Smooth muscle cell (in vitro differentiated cells): ENCODE measurements around the gene C1QL2. TPM values are rescaled to one million over a fixed set of nuclear protein-coding genes. Genes with fewer than 3 reads are reported as not detected.

Experiments used
- DNase-seq: peaks from one replicate; lab custom pipeline; 2025; ENCODE audit not compliant: unreplicated experiment; lab: John Stamatoyannopoulos, UW
- H2AFZ ChIP-seq: fragments of 200-600 bp; sonication (generic); 2 replicates; pipeline ENCODE4 v1.6.0; 2016; ENCODE audit warnings: antibody characterized with exemption, low read depth, mild to moderate bottlenecking
- H3F3A ChIP-seq: fragments of 200-600 bp; sonication (generic); 2 replicates; pipeline ENCODE4 v1.6.0; 2017; ENCODE audit warnings: antibody characterized with exemption, low read depth
- H3K27ac ChIP-seq: fragments of 200-600 bp; sonication (generic); 2 replicates; pipeline ENCODE4 v1.5.1; 2016; ENCODE audit warnings: low read depth, mild to moderate bottlenecking
- H3K27me3 ChIP-seq: fragments of 200-600 bp; sonication (generic); 2 replicates; pipeline ENCODE4 v1.6.1; 2016; ENCODE audit warnings: low read depth, mild to moderate bottlenecking
- H3K36me3 ChIP-seq: fragments of 200-600 bp; sonication (generic); 2 replicates; pipeline ENCODE4 v1.5.1; 2016; ENCODE audit warnings: low read depth
- H3K4me1 ChIP-seq: fragments of 200-600 bp; sonication (generic); 2 replicates; pipeline ENCODE4 v1.5.1; 2016; ENCODE audit warnings: low read depth
- H3K4me2 ChIP-seq: fragments of 200-600 bp; sonication (generic); 2 replicates; pipeline ENCODE4 v1.6.0; 2016; ENCODE audit warnings: mild to moderate bottlenecking
- H3K4me3 ChIP-seq: fragments of 200-600 bp; sonication (generic); 2 replicates; pipeline ENCODE4 v1.5.1; 2016; ENCODE audit warnings: mild to moderate bottlenecking
- H3K79me2 ChIP-seq: fragments of 200-600 bp; sonication (generic); 2 replicates; pipeline ENCODE4 v1.6.0; 2016; ENCODE audit warnings: low read depth, mild to moderate bottlenecking
- H3K9ac ChIP-seq: fragments of 200-600 bp; sonication (generic); 2 replicates; pipeline ENCODE4 v1.6.0; 2016; ENCODE audit warnings: low read depth
- H3K9me3 ChIP-seq: fragments of 200-600 bp; sonication (generic); replicated peaks from 2 replicates; pipeline ENCODE4 v1.5.1; 2016; ENCODE audit warnings: low read depth
- H4K20me1 ChIP-seq: fragments of 200-600 bp; sonication (generic); 2 replicates; pipeline ENCODE4 v1.6.0; 2016; ENCODE audit warnings: low read depth
- WGBS: methylation state at CpG from one replicate; pipeline ENCODE4 v1.1.7; 2016; ENCODE audit warnings: low lambda C conversion rate; 5-methylcytosine and 5-hydroxymethylcytosine counted together
- polyA plus RNA-seq: library from polyadenylated mRNA; unstranded; fragments of >200 nt; fragmentation: Nextera tagmentation; extraction: Ambion mirVana; gene quantifications from 2 replicates; pipeline ENCODE4 v1.2.1, GENCODE V29; 2016
- total RNA-seq: library from RNA; depleted of rRNA; stranded (reverse); fragments of >200 nt; gene quantifications from 2 replicates; pipeline ENCODE4 v1.2.3, GENCODE V29; 2014
- TF ChIP-seq, protein P1 (sequence below): fragments of 200-600 bp; sonication (generic); IDR thresholded peaks from 2 replicates; pipeline ENCODE4 v1.5.1; 2017; ENCODE audit warnings: borderline replicate concordance, mild to moderate bottlenecking, antibody characterized with exemption; ENCODE audit not compliant: insufficient read depth, poor library complexity, severe bottlenecking

The C1QL2 gene
- total and polyA plus RNA-seq, 2 experiments from 2014 or later: not detected

DNA sequence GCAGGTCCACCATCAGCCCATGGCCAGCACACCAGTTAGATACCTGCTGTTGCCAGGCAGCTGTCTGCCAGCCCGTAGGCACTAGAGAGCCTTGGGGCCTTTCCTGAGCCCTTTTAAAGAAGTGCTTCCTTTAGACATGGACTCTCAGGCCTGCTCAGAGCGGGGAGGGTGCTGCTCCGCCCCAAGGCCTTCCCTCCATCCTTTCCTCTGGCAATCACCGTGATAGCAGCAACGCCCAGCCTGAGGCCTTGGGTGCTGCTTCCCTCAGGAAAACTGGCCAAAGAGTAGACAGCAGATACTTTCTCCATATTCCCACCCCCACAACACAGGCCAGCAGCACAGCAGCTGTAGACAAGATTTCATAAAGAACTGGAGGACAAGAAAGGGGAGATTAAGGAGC is 22.3 kb upstream of the C1QL2 start:
- H3K36me3 ChIP-seq: no peaks in the 10 kb centered on the region
- H3K9ac ChIP-seq: no peak overlapping the region
- no peak overlapping the region for H3K4me3 ChIP-seq
- TF ChIP-seq, protein P1, sequence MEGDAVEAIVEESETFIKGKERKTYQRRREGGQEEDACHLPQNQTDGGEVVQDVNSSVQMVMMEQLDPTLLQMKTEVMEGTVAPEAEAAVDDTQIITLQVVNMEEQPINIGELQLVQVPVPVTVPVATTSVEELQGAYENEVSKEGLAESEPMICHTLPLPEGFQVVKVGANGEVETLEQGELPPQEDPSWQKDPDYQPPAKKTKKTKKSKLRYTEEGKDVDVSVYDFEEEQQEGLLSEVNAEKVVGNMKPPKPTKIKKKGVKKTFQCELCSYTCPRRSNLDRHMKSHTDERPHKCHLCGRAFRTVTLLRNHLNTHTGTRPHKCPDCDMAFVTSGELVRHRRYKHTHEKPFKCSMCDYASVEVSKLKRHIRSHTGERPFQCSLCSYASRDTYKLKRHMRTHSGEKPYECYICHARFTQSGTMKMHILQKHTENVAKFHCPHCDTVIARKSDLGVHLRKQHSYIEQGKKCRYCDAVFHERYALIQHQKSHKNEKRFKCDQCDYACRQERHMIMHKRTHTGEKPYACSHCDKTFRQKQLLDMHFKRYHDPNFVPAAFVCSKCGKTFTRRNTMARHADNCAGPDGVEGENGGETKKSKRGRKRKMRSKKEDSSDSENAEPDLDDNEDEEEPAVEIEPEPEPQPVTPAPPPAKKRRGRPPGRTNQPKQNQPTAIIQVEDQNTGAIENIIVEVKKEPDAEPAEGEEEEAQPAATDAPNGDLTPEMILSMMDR: no peak
- H3K4me1 ChIP-seq: no peaks in the 10 kb centered on the region
- no peaks in the 10 kb centered on the region for H4K20me1 ChIP-seq
- no peak overlapping the region for H3K27ac ChIP-seq
- H3K9me3 ChIP-seq: no peaks in the 10 kb centered on the region
- H3K4me2 ChIP-seq: no peak overlapping the region
- no peak for DNase-seq
- WGBS: 86% methylated on average over 5 of the region's 5 CpGs
- H2AFZ ChIP-seq: no peak overlapping the region
- H3K79me2 ChIP-seq: no peaks in the 10 kb centered on the region
- no peaks in the 10 kb centered on the region for H3K27me3 ChIP-seq
- H3F3A ChIP-seq: no peaks in the 10 kb centered on the region

DNA sequence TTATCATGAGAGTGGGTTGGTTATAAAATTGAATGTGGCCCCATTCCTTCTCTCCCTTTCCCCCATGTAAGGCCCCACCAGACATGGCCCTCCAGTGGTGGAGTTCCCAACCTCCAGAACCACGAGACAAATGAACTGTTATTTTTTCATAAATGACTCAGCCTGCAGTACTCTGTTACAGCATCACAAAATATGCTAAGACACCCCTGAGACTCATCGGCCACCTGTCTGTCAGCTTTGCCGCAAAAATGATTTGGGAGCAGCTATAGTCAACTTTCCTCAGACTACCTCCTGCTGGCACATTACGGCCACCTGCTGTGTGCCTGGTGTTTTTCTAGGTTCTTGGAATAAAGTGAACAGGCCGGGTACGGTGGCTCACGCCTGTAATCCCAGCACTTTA is 21.4 kb upstream of the C1QL2 start:
- no peaks in the 10 kb centered on the region for H3K27me3 ChIP-seq
- no peak overlapping the region for H3K4me2 ChIP-seq
- no peak for DNase-seq
- no peaks in the 10 kb centered on the region for H3F3A ChIP-seq
- H3K4me1 ChIP-seq: no peaks in the 10 kb centered on the region
- WGBS: 78% methylated on average over 7 of the region's 7 CpGs
- no peaks in the 10 kb centered on the region for H3K36me3 ChIP-seq
- no peaks in the 10 kb centered on the region for H4K20me1 ChIP-seq
- H2AFZ ChIP-seq: no peak overlapping the region
- TF ChIP-seq, protein P1: no peak
- no peak overlapping the region for H3K4me3 ChIP-seq
- H3K9me3 ChIP-seq: no peaks in the 10 kb centered on the region
- no peaks in the 10 kb centered on the region for H3K79me2 ChIP-seq
- H3K9ac ChIP-seq: no peak overlapping the region
- H3K27ac ChIP-seq: no peak overlapping the region

DNA sequence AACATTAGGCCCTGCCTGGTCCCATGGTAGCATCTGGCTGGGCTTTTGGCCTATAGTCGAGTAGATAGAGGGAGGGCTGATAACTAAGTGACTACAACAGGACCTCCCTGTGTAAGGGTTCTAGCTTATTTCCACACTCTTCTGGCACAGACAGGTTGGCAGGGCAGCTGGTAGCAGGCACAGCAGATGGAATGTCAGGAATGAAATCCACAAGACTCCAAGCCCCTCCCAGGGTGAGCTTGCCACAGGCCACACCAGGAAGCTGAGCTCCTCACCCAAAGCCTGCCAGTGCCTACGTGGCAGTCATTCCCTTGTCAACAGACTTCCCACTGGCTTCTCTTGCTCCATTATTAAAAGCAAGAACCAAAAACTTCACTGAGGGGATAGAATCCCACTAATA is 20.7 kb upstream of the C1QL2 start:
- Histone ChIP-seq H3K27ac (no peak overlapping the region), H3K4me1 (no peaks in the 10 kb centered on the region), H3K4me2 (no peak overlapping the region), H3K27me3 (no peaks in the 10 kb centered on the region), H3K9ac (no peak overlapping the region), H3K79me2 (no peaks in the 10 kb centered on the region), H4K20me1 (no peaks in the 10 kb centered on the region), H3K9me3 (no peaks in the 10 kb centered on the region), H3K4me3 (no peak overlapping the region), H3K36me3 (no peaks in the 10 kb centered on the region), H2AFZ (no peak overlapping the region), H3F3A (no peaks in the 10 kb centered on the region)
- TF ChIP-seq, protein P1: no peak
- 85% methylated on average over 2 of the region's 2 CpGs for WGBS
- DNase-seq: no peak

DNA sequence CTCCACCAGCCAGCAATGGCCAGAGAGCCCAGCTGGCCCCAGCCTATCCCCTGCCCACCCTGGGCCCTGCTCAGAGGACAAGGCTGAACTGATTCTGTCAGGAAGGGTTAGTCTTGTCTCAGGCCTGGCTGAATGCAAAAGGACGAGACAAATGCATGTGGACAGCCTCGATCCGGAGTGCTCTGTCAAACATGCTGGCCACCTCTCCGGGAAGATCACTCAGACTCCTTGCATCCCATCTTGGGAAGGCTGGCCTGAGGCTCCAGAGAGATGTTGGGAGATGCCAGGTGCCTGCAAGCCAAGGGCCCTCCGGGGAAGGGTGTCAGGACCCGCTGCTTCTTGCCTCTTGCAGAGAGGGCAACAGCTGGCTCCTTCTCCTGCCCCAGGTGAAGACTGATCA is 20.2 kb upstream of the C1QL2 start:
- Histone ChIP-seq H3K9ac (no peak overlapping the region), H3K4me1 (no peaks in the 10 kb centered on the region), H3K79me2 (no peaks in the 10 kb centered on the region), H3K9me3 (no peaks in the 10 kb centered on the region), H3K36me3 (no peaks in the 10 kb centered on the region), H2AFZ (no peak overlapping the region), H4K20me1 (no peaks in the 10 kb centered on the region), H3K27me3 (no peaks in the 10 kb centered on the region), H3K4me3 (no peak overlapping the region), H3K27ac (no peak overlapping the region), H3F3A (no peaks in the 10 kb centered on the region), H3K4me2 (no peak overlapping the region)
- no peak for DNase-seq
- TF ChIP-seq, protein P1: no peak
- 89% methylated on average over 6 of the region's 6 CpGs for WGBS
